HepG2 (cell line): Measurements from ENCODE around the gene ADI1. TPM values are rescaled to one million over a fixed set of nuclear protein-coding genes. Genes with fewer than 3 reads are reported as not detected.

Experiments used
- ARID2 ChIP-seq: sonication (generic); formaldehyde crosslinking; IDR thresholded peaks from 2 replicates; pipeline ENCODE4 v1.8.1; 2022; ENCODE audit warnings: mild to moderate bottlenecking, missing genetic modification reagents, borderline replicate concordance
- FOXO1 ChIP-seq: sonication (generic); formaldehyde crosslinking; IDR thresholded peaks from 2 replicates; pipeline ENCODE4 v1.4.0; 2020; ENCODE audit warnings: missing genetic modification reagents
- PAWR ChIP-seq: sonication (generic); formaldehyde crosslinking; IDR thresholded peaks from 2 replicates; pipeline ENCODE4 v1.4.0; 2020; ENCODE audit warnings: missing genetic modification reagents, mild to moderate bottlenecking, borderline replicate concordance
- SIX1 ChIP-seq: sonication (generic); formaldehyde crosslinking; IDR thresholded peaks from 2 replicates; pipeline ENCODE4 v1.4.0; 2020; ENCODE audit warnings: missing genetic modification reagents, borderline replicate concordance
- ZFP41 ChIP-seq: sonication (generic); formaldehyde crosslinking; IDR thresholded peaks from 2 replicates; pipeline ENCODE4 v1.4.0; 2020; ENCODE audit warnings: mild to moderate bottlenecking, missing genetic modification reagents, borderline replicate concordance
- ZFP90 ChIP-seq: sonication (generic); formaldehyde crosslinking; IDR thresholded peaks from 2 replicates; pipeline ENCODE4 v1.8.0; 2022; ENCODE audit warnings: missing genetic modification reagents, mild to moderate bottlenecking, inconsistent platforms, borderline replicate concordance
- ZNF746 ChIP-seq: sonication (generic); formaldehyde crosslinking; IDR thresholded peaks from 2 replicates; pipeline ENCODE4 v1.8.0; 2022; ENCODE audit warnings: mild to moderate bottlenecking, missing genetic modification reagents
- polyA plus RNA-seq, 8 experiments: library from polyadenylated mRNA; depleted of rRNA in 3 of 8; stranded (reverse) in 7 of 8; unstranded in 1 of 8; fragments of >200 nt; fragmentation: Illumina TruSeq in 4 of 8; extraction: Trizol in 4 of 8; gene quantifications; 2 replicates each; pipeline versions ENCODE4 v1.2.1 to v1.2.3, GENCODE V29; 2011 to 2016; ENCODE audit warnings: low read depth in 4 of 8, missing spikeins in 1 of 8, mixed read lengths in 1 of 8; ENCODE audit not compliant: insufficient read depth in 1 of 8
- total RNA-seq, 5 experiments: library from RNA; depleted of rRNA; stranded (reverse); fragments of >200 nt; fragmentation: Illumina TruSeq; extraction: Trizol; gene quantifications; 2 replicates each; pipeline ENCODE4 v1.2.3, GENCODE V29; 2016; ENCODE audit warnings: low read depth in 1 of 5
- TF ChIP-seq, protein P1 (sequence below): sonication (generic); formaldehyde crosslinking; IDR thresholded peaks from 2 replicates; pipeline ENCODE4 v1.4.0; 2020; ENCODE audit warnings: missing genetic modification reagents, borderline replicate concordance
- TF ChIP-seq, protein P2 (sequence below): sonication (generic); formaldehyde crosslinking; IDR thresholded peaks from 2 replicates; pipeline ENCODE4 v1.4.0; 2020; ENCODE audit warnings: missing genetic modification reagents, borderline replicate concordance
- TF ChIP-seq, protein P3 (sequence below): sonication (generic); formaldehyde crosslinking; IDR thresholded peaks from 2 replicates; pipeline ENCODE4 v1.5.0; 2020; ENCODE audit warnings: mild to moderate bottlenecking, missing genetic modification reagents, borderline replicate concordance
- TF ChIP-seq, protein P4 (sequence below): IDR thresholded peaks from 2 replicates; pipeline ENCODE4 v1.6.1; 2016; ENCODE audit warnings: low read depth

Gene ADI1
- total and polyA plus RNA-seq, 2 of the 13 experiments (the other 11 are each of a cell fraction or from before 2014, with no cell fraction given), result 28.7 to 123 TPM

DNA sequence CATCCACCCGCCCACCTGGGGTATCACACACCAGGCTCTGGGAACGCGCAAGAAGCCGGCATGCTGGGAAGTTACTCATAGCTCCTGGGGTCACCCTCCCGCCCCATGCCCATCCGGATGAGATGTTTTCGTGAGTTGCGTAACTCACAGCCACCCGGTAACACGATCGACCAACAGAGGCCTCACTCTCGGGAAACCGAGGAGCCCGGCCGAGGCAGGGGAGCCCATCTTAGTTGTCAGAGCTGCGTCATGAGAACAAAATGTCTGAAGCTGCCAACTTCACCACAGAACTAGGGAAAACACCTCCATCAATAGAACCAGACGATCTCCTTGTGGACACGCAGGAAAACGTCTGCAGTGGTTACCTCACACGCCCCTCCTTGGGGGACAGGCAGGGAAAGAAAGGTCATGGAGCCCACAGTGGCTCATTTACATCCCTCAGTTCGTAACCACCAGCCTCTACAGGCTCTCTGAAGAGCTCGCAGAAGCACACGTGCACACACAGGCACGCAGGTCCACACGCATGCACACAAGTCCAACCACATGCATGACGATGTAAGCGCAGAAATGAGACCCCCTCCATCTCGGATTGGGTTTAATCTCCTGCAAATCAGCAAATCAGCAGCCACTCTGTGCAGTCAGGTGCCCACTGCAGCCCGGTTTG lies 26.2 kb downstream of the ADI1 start (continued):
- TF ChIP-seq, protein P1, sequence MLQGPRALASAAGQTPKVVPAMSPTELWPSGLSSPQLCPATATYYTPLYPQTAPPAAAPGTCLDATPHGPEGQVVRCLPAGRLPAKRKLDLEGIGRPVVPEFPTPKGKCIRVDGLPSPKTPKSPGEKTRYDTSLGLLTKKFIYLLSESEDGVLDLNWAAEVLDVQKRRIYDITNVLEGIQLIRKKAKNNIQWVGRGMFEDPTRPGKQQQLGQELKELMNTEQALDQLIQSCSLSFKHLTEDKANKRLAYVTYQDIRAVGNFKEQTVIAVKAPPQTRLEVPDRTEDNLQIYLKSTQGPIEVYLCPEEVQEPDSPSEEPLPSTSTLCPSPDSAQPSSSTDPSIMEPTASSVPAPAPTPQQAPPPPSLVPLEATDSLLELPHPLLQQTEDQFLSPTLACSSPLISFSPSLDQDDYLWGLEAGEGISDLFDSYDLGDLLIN (CRISPR knock-in tag), result no peak
- TF ChIP-seq ARID2 (CRISPR knock-in tag), result peak; percentile 82; the same call in 1 of the 2 replicates
- TF ChIP-seq, protein P2, sequence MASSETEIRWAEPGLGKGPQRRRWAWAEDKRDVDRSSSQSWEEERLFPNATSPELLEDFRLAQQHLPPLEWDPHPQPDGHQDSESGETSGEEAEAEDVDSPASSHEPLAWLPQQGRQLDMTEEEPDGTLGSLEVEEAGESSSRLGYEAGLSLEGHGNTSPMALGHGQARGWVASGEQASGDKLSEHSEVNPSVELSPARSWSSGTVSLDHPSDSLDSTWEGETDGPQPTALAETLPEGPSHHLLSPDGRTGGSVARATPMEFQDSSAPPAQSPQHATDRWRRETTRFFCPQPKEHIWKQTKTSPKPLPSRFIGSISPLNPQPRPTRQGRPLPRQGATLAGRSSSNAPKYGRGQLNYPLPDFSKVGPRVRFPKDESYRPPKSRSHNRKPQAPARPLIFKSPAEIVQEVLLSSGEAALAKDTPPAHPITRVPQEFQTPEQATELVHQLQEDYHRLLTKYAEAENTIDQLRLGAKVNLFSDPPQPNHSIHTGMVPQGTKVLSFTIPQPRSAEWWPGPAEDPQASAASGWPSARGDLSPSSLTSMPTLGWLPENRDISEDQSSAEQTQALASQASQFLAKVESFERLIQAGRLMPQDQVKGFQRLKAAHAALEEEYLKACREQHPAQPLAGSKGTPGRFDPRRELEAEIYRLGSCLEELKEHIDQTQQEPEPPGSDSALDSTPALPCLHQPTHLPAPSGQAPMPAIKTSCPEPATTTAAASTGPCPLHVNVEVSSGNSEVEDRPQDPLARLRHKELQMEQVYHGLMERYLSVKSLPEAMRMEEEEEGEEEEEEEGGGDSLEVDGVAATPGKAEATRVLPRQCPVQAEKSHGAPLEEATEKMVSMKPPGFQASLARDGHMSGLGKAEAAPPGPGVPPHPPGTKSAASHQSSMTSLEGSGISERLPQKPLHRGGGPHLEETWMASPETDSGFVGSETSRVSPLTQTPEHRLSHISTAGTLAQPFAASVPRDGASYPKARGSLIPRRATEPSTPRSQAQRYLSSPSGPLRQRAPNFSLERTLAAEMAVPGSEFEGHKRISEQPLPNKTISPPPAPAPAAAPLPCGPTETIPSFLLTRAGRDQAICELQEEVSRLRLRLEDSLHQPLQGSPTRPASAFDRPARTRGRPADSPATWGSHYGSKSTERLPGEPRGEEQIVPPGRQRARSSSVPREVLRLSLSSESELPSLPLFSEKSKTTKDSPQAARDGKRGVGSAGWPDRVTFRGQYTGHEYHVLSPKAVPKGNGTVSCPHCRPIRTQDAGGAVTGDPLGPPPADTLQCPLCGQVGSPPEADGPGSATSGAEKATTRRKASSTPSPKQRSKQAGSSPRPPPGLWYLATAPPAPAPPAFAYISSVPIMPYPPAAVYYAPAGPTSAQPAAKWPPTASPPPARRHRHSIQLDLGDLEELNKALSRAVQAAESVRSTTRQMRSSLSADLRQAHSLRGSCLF (CRISPR knock-in tag), result no peak
- TF ChIP-seq, protein P3, sequence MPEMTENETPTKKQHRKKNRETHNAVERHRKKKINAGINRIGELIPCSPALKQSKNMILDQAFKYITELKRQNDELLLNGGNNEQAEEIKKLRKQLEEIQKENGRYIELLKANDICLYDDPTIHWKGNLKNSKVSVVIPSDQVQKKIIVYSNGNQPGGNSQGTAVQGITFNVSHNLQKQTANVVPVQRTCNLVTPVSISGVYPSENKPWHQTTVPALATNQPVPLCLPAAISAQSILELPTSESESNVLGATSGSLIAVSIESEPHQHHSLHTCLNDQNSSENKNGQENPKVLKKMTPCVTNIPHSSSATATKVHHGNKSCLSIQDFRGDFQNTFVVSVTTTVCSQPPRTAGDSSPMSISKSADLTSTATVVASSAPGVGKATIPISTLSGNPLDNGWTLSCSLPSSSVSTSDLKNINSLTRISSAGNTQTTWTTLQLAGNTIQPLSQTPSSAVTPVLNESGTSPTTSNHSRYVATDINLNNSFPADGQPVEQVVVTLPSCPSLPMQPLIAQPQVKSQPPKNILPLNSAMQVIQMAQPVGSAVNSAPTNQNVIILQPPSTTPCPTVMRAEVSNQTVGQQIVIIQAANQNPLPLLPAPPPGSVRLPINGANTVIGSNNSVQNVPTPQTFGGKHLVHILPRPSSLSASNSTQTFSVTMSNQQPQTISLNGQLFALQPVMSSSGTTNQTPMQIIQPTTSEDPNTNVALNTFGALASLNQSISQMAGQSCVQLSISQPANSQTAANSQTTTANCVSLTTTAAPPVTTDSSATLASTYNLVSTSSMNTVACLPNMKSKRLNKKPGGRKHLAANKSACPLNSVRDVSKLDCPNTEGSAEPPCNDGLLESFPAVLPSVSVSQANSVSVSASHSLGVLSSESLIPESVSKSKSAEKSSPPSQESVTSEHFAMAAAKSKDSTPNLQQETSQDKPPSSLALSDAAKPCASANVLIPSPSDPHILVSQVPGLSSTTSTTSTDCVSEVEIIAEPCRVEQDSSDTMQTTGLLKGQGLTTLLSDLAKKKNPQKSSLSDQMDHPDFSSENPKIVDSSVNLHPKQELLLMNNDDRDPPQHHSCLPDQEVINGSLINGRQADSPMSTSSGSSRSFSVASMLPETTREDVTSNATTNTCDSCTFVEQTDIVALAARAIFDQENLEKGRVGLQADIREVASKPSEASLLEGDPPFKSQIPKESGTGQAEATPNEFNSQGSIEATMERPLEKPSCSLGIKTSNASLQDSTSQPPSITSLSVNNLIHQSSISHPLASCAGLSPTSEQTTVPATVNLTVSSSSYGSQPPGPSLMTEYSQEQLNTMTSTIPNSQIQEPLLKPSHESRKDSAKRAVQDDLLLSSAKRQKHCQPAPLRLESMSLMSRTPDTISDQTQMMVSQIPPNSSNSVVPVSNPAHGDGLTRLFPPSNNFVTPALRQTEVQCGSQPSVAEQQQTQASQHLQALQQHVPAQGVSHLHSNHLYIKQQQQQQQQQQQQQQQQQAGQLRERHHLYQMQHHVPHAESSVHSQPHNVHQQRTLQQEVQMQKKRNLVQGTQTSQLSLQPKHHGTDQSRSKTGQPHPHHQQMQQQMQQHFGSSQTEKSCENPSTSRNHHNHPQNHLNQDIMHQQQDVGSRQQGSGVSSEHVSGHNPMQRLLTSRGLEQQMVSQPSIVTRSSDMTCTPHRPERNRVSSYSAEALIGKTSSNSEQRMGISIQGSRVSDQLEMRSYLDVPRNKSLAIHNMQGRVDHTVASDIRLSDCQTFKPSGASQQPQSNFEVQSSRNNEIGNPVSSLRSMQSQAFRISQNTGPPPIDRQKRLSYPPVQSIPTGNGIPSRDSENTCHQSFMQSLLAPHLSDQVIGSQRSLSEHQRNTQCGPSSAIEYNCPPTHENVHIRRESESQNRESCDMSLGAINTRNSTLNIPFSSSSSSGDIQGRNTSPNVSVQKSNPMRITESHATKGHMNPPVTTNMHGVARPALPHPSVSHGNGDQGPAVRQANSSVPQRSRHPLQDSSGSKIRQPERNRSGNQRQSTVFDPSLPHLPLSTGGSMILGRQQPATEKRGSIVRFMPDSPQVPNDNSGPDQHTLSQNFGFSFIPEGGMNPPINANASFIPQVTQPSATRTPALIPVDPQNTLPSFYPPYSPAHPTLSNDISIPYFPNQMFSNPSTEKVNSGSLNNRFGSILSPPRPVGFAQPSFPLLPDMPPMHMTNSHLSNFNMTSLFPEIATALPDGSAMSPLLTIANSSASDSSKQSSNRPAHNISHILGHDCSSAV (CRISPR knock-in tag), result no peak
- peak; percentile 76 for TF ChIP-seq SIX1 (CRISPR knock-in tag)
- TF ChIP-seq ZFP90, result no peak
- TF ChIP-seq, protein P4, sequence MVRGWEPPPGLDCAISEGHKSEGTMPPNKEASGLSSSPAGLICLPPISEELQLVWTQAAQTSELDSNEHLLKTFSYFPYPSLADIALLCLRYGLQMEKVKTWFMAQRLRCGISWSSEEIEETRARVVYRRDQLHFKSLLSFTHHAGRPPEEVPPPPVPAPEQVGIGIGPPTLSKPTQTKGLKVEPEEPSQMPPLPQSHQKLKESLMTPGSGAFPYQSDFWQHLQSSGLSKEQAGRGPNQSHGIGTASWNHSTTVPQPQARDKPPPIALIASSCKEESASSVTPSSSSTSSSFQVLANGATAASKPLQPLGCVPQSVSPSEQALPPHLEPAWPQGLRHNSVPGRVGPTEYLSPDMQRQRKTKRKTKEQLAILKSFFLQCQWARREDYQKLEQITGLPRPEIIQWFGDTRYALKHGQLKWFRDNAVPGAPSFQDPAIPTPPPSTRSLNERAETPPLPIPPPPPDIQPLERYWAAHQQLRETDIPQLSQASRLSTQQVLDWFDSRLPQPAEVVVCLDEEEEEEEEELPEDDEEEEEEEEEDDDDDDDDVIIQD (CRISPR knock-in tag), result peak; percentile 53; the same call in 1 of the 2 replicates
- 0 out of 2 replicates have a peak, but pooled peaks have one; percentile 31 for TF ChIP-seq ZFP41
- TF ChIP-seq PAWR (CRISPR knock-in tag), result 0 out of 2 replicates have a peak, but pooled peaks have one; percentile 53
- TF ChIP-seq FOXO1 (CRISPR knock-in tag), result peak; percentile 63
- TF ChIP-seq ZNF746 (CRISPR knock-in tag), result no peak
